Renal cortical epithelial cell (primary cell): ENCODE results near the gene CTNNBIP1. TPM values are rescaled to one million over a fixed set of nuclear protein-coding genes. Genes with fewer than 3 reads are reported as not detected.

ENCODE experiments used
- DNase-seq: peaks from one replicate; pipeline ENCODE4 v3.0.0-alpha.2; 2011; ENCODE audit warnings: low read depth
- total RNA-seq: library from RNA; depleted of rRNA; stranded (reverse); fragments of >200 nt; gene quantifications from 2 replicates; pipeline ENCODE4 v1.2.3, GENCODE V29; 2014

CTNNBIP1 gene
- total RNA-seq, 1 donor from 2014 or later, result 26.9 TPM

DNA sequence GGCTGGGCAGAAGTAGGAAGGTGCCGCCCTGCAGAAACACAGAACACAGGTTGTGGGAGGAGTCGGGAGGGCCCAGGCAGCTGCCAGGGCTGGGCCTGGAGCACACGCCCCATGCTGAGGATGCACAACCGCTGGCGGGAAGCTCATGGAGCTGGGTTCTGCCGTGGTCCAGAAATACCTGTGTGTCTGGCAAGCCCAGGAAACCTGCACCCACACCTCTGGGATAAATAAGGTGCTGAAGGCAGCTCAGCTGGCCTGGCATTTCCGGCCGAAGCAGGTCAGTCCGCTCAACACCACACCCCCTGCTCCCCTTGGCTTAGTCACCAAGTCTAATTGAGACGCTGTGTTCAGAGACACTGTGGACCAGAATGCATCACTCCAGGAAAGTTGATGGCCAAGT, 32.1 kb downstream of the CTNNBIP1 start:
- peak; percentile 63 for DNase-seq

DNA sequence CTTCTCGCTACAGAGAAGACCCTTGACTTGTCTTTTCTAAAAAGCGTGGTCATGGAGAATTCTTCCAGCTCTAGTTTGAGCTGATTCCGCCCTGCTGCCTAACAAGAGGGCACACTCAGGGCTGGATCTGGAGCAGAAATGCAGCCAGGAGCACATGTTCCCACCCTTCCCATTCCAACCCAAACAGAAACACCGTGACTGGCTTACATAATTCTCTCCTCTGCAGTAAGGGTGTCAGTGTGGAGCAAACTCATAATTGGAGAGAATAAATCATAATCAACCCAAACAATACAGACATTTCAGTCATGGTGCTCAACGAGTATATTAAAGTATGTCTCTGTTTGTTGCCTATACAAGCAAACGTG, 34.5 kb downstream of the CTNNBIP1 start:
- DNase-seq, result no peak

DNA sequence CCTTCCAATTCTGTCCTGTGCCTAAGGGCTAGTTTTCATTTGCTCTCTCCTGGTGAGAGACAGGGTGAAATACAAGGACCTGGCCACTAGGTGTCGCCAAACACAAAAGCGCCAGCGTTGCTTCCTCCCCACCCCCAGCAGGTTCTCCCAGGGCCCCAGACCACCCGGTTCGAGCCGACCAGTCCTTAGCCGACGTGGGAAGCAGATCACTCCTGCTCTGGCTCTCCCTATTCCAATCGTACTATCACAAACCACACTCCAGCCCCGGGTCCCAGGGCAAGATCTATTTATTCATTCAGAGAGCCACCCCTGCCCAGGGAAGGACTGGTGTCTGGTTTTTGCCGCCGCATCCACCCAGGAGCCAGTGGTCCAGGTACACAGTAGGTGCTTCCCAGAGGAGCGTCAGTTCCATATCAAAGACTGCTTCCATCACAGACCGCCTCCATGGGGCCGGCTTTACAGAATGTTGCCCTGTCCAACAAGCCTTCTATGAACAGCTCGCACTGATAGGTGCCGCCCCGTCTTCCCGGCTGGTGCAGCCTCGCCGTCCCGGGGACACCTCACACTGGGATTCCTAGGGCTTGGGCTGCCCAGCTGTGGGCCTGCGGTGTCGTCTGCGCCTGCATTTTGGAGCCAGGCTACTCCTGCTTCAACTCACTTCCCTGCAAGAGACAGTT, 35.0 kb downstream of the CTNNBIP1 start:
- peak; percentile 47 for DNase-seq

DNA sequence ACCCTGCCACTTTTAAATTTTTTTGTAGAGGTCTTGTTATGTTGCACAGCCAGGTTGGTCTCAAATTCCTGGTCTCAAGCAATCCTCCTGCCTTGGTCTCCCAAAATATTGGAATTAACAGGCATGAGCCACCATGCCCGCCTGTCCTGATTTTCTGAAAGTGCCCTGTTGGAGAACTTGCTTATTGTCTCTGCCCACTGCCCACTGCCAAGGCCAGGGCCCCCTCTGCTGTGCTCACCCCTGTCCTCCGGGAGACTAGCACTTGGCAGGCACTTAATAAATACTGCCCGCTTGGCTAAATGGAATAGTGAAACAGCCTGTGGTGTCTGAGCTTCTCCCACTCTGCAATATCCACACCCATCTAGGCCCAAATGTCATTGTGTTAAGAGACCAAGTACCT, 35.7 kb downstream of the CTNNBIP1 start:
- no peak for DNase-seq

DNA sequence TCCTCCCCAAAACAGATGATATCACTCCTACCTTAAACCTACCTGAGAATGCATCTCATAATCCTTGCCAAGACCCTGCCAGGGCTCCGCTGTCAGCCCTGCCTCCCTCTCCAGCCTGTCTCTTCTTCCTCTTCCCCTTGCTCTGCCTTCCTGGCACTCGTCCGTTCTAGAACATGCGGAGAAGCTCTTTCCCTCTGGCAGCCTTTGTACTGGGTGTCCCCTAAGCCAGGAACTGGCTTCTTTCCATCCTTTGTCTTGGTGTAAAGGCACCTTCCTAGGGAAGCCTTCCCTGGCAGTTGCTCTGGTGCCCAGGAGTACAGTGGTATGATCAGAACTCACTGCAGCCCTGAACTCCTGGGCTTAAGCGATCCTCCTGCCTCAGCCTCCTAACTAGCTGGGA, 36.1 kb downstream of the CTNNBIP1 start:
- DNase-seq, result no peak

DNA sequence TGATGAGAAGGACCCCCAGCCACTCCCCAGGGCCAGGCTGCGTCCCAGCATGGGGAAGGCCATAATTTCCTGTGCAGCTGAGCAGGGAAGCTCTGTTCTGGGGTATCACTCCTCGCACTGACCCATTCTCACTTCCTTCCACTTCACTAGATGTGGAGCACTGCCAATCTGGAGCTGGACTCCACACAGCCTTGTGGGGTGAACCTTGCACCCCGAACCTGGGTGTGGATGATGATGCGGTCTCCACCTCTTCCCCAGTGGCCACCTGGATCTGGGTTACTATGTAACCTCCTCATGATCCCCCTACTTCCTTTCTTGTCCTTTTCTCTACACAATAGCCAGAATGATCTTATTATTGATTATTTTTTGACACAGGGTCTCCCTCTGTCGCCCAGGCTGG, 36.7 kb downstream of the CTNNBIP1 start:
- DNase-seq, result no peak

DNA sequence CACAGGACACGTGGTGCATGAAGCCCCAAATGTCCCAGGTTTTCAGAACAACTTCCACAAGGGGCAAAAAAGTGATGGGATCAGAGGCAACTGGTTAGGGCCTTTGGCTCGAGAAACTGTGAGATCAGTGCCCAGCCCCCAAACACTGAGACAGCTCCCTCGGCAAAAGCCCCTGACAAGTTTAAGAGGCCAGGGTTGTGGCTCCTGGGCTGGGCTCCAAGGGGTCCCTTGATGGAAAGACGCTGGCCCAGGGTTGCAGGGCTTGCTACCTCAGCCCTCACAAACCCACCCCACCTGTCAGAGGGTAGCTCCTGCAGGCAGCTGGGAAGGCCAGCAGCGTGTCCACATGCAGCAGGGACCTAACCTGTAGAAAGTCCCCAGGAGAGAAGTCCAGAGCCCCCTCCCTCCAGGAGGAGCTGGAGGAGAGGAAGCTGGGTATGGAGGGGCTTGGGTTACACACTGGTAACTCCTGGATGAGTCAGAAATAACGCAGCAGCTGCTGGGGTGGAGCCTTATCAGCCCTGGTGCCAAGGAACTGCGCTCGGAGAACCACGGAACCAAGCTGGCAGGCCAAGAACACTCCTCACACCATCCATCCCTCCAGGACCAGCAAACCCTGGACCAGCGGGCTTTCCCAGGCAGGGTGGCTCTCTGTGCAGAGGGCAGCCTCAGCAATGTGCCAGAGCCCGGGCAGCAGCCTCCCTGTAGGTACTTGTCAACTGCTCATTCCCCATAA, 37.5 kb downstream of the CTNNBIP1 start:
- no peak for DNase-seq

DNA sequence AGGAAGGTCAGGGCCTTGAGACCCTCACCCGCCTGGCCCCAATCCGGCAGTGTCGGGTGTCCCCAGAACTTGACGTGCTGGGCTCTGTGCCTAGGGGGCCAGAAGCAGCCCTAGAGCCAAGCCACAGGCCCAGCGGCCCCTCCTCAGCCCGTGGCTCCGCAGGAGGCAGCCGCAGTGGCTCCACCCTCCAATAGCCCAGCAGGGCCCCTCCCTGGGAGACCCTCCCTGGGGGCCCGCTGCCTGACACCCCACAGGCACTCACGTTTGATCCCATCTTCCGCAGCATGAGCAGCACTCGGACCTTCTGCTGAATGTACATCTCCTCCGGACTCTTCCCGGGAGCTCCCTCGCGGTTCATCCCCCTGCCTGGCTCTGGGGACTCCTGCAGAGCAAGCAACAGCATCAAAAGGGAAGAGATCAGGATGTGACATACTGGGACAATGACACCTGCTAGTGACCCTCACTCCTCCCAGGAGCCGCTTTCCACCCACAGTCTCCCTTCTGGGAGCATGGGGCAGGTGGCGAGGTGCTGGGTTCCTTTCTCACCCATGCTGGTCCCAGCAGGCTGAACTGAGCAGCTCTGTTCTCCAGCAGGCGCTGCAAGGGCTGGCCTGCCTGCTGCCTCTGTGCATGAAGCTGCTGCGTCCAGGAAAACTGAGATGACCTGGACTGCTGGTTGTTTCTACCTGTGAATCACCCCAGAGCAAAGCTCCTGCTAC, 38.2 kb downstream of the CTNNBIP1 start:
- DNase-seq, result no peak

DNA sequence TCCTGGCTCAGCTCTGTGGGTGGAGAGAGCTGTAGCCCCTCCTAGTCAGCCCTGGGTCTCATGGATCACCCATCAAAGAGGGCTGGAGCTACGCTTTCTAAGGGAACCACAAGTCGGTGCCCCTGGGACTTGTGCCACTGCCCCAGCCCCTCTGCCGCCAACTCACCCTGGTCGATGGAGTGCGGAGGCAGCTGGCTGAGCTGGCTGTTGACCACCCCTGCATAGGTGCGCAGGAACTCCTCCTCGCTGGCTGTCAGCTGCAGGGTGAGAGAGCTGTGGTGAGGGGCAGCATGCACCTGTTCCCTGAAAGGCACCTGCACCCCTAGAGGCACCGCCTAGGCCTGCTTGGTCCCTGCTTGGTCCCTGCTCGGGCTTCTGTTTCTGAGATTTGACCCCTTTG, 39.0 kb downstream of the CTNNBIP1 start:
- no peak for DNase-seq

DNA sequence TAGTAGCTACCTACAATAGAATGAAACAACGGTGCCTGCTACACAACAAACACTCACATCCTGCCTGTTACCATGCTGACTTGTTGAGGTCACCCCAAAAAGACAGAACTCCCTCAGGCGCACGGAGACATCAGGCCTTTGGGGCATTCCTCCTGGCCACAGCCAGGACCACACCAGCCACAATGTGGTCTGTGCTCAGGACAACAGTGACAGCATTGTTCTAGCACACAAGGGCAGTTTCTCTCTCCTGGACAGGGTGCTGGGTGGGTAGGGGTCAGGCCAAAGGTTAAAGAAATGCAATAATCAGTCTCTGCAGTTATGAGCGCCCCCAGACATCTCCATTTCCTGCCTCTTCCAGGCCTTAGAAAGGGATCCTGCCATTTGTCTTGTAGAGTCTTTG, 39.5 kb downstream of the CTNNBIP1 start:
- DNase-seq, result no peak

DNA sequence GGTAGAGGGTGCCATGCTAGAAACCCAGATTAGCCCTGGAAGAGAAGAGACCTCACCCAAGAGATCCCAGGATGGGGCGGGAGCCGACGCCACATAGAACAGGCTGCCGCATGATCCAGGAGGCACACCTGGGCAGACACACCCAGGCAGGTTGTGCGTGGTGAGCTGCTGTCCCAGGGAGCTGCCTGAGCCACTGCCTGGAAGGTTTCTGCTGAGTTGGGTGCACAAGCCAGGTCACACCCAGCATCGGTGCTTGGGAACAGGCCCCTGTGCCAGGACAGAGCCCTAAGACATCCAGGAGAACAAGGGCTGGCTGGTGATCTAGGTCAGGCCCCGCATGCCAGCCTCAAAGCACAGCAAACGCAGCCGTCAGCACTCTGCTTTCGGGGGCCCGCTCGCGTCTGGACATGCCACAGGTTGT, 40.2 kb downstream of the CTNNBIP1 start:
- DNase-seq, result no peak

DNA sequence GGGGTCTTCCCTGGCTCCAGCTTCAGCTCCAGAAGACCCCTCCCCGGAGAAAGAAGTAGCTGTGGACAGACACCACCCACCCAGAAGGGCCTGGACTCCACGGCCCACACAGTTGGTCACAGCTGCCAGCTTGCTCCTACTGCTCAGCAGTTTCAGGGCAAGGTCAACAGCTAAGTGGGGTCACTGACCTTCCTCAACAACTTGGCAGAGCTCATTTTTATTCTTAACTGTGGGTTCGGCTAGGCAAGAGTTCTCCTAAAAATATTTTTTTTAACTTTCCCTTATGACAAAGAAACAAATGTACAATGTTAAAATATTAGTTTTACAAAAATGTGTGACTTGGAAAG, 41.9 kb downstream of the CTNNBIP1 start:
- no peak for DNase-seq

DNA sequence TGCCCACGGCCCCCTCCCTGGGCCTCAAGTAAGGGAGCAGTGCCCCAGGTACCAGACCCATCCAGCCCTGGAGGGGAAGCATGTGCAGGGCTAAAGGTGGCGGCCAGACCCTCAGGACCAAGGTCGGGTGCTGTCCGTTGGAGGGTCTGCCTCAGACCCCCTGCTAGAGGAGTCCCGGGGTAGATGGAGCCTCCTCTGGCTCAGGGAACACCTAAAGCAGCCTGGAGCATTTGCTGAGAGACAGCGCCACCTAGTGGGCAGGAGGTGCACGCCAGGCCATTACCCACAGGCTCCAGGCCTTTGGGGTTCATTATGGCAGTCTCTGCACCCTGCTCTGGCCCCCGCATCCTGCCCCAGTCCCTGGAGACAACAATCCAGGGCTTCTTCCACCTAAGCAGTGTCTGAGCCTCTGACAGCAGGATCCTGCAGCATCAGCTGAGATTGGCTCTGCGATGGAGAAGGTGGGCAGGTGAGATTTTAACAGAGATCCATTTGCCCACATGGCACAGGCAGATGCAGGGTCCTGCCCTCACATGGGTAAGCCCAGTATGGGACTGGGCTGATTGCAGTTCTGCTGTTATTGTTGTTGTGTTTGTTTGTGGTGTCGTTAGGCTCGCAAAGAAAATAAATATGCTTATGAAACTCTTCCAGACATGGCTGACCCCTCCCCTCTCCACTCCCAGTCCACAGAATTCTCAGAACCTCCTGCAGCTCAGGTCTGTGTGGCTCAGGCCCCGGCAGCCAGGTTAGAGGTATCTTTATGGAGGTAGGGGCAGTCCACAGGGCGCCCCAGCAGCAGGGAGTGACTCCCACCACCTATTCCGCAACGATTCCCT, 42.4 kb downstream of the CTNNBIP1 start:
- peak; percentile 34 for DNase-seq

DNA sequence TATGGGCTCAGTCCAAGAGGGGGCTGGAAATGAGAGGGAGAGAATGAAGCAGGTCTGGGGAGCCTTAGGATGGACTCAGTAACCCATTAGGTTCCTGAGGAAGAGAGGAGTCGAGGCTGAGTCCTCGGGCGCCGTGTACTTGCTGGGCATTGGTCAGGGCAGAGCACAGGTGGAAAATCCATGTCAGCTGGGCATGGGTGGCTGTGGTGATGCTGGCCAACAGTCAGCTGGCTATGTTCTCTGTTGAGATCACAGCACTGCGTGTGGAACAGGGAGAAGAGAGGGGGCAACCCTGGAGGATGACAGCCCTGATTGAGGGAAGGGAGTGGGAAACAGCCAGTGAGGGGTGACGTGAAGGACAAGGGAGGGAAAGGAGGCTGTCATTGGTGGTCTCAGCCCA, 43.2 kb downstream of the CTNNBIP1 start:
- no peak for DNase-seq

DNA sequence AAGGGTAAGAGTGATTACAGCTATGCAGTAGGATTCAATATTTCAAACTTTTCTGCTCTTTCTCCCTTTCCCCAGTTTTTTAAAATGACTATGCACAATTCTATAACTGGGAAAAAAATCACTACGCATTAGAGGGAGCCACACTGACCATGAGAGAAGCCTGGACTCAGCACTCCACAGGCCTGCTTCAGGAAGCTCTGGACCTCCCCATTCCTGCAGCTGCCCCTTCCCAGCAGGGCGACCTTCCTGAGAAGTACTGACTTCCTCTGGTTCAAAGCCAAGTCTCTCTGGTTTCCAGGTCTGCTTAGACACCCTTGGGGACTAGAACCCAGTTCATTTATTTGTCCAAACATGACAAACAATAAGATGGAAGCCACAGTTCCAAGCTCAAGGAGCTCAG, 44.3 kb downstream of the CTNNBIP1 start:
- no peak for DNase-seq

DNA sequence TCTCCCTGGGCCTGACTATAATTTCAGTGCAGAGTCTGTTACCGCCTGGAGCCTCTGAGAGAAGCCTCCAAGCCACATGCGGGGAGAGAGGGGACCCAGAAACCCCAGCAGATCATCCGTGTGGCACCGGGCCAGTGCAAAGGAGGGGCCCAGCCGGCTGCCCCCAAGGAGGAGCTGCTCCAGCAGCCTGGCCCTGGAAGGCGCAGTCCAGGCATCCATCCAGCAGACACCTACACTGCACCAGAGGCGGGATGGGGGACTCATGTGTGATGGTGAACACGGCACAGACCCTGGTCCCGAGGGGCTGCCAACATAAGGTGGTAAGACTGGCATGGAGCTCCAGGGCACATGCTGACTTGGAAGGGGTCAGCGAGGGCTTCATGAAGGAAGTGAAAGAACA, 46.7 kb downstream of the CTNNBIP1 start:
- DNase-seq, result no peak

DNA sequence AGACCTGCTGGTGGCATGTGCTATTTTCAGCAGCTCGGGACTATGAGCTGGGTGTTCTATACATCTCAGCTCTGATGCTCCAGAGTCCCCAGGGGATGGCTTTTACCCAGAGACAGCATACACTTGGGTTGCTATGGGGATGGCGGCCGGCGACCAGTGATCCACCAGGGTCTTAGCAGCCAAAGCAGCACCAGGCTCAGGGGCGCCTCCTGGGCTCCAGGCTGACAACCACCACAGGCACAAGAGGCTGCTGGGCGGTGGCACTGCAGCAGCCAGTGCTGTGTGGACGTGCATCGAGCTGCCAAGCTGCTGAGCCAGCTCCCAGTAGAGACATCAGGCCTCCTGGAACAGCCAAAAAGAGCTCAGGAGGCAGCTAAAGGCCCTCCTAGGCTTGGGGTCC, 48.7 kb downstream of the CTNNBIP1 start:
- DNase-seq, result no peak

DNA sequence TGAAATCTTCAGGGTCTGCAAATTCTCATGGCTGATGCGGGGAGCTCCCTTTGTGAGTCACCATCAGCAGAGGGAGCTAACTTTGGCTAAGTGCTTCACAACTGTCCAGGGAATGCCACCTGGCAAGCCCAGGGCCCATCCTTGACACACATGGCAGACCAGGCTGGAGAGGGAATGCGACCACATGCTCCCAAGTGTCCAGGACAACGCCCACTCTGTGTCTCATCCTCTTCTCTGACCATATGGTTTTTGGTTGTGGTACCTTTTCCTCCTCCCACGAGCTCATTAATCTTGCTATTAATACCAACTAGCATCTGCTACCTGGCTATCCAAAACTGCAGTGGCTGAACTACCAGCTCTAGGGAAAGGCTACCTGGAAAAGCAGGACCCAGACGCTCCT, 49.2 kb downstream of the CTNNBIP1 start:
- DNase-seq, result no peak

DNA sequence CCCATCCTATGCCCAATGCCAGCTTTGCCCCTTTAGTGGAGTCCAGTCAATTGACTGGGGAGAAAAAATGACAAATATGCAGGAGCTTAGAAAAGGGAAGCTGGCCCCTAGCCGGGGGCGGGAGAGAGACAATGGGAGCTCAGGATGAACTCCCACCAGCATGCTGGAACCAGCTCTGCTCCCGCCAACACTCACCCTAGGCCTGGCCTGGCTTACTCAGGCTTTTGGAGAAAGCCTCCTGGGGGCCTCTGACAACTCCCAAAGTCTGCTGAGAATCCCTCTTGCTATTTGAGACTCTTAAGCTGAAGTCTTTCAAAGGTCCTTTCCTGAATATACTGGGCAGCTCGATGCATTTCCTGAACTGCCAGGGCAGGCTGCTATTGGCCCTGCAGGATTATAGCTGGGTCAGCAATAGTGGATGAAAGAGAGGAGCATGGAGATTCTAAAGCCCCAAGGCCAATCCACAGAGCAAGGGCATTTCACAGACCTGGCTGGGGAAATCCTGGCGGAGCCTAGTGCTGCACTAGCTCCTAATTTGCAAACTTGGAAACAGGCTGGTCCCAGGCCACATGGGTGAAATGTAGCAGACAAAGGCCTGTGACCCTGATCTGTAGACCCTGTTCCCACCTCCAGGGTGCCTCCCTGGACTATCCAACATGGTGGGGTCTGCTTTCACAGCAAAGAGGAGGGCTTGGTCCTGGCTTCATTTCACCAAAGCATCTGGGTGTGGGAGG, 50.6 kb downstream of the CTNNBIP1 start:
- DNase-seq, result no peak

DNA sequence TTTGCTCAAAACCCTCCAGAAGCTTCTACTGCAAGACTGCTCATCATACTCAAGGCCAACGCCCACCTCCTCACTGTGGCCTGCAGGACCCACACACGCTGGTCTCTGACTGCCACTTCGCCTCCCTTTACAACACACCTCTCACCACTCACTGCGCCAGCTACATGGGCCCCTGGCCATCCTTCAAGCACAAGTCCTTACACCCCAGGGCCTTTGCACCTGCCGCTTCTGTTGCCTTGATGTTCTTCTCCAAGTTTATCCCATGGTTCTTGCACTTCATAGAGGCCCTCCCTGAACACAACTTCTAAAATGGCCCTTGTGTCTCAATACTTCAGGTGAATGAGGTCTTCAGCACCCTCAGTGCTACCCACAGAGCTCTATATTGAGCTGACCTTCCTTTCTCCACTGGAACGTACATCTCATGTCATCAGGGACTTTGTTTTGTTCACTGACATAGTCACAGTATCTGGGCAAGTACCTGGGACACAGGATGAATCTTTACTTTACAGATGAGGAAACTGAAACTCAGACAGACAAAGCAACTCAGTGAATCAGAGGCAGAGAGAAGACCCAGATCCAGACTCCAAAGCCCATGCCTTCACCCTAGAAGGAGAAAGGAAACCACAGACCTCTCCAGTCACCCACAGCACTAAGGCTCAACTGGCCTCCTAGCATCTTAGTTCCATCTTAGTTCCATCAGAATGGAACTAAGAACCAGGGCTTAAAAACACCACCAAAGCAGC, 51.6 kb downstream of the CTNNBIP1 start:
- DNase-seq, result no peak

DNA sequence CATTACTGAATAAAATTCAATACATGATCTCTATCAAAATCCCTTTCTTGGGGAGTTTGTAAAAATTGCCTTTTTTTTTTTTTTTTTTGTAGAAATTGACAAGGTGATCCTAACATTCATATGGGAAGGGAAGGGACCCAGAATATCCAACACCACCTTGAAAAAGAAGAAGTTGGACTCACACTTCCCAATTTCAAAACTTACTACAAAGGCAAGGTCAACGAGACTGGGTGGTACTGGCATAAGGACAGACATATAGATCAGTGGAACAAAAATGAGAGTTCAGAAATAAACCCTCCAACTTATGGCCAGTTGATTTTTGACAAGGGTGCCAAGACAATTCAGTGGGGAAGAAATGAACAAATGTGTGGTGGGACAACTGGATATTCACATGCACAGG, 54.9 kb downstream of the CTNNBIP1 start:
- no peak for DNase-seq
